WTC11 (cell line): Measurements from ENCODE around the gene AURKAIP1.

Experiments used
- TF ChIP-seq, protein P1 (sequence below): sonication (generic); formaldehyde crosslinking; conservative IDR thresholded peaks from 2 replicates; pipeline ENCODE4 v1.8.1; 2022; ENCODE audit warnings: mild to moderate bottlenecking, missing genetic modification reagents
- TF ChIP-seq, protein P2 (sequence below): fragments of 200-600 bp; IDR thresholded peaks from 2 replicates; pipeline ENCODE4 v1.8.0; 2022; ENCODE audit warnings: antibody characterized with exemption

DNA sequence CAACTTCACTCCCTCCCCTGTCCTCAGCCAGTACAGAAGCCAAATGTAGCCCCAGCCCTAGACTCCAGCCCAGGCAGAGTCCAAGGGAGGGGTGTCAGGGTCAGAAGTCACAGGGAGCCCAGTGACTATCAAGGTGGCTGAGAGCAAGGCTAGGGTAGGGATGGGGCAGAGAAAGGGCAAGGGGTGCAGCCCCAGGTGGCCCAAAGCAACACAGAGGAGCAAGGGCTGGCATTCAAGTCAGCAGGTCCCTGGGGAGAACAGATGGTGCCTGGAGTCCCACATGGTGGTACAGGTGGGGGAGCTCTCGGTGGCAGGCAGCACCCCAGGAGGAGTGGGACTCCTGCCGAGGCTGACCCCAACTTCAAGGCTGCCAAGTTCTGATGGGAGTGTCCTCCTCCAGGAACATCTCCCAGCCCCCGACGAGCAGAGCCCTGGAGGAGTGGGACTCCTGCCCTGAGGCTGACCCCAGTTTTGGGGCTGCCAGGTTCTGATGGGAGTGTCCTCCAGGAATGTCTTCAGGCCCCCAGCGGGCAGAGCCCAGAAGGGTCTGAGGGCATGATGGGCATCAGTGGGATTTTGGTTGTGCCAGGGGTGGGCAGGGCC, 22.1 kb downstream of the AURKAIP1 start:
- TF ChIP-seq, protein P1, sequence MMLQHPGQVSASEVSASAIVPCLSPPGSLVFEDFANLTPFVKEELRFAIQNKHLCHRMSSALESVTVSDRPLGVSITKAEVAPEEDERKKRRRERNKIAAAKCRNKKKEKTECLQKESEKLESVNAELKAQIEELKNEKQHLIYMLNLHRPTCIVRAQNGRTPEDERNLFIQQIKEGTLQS (CRISPR knock-in tag) = no peak
- TF ChIP-seq, protein P2, sequence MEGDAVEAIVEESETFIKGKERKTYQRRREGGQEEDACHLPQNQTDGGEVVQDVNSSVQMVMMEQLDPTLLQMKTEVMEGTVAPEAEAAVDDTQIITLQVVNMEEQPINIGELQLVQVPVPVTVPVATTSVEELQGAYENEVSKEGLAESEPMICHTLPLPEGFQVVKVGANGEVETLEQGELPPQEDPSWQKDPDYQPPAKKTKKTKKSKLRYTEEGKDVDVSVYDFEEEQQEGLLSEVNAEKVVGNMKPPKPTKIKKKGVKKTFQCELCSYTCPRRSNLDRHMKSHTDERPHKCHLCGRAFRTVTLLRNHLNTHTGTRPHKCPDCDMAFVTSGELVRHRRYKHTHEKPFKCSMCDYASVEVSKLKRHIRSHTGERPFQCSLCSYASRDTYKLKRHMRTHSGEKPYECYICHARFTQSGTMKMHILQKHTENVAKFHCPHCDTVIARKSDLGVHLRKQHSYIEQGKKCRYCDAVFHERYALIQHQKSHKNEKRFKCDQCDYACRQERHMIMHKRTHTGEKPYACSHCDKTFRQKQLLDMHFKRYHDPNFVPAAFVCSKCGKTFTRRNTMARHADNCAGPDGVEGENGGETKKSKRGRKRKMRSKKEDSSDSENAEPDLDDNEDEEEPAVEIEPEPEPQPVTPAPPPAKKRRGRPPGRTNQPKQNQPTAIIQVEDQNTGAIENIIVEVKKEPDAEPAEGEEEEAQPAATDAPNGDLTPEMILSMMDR = no peak
